ENCODE results near the gene ISL2. TPM values are rescaled to one million over a fixed set of nuclear protein-coding genes. Genes with fewer than 3 reads are reported as not detected.
"Not testable (repeated sequence)": the region's sequence is repeated elsewhere in the genome, so short reads cannot be mapped to it uniquely, and the experiment has no call there.

Gene ISL2
- total RNA-seq, 2 experiments from 2014 or later: 0.22 TPM; not detected in 1

DNA sequence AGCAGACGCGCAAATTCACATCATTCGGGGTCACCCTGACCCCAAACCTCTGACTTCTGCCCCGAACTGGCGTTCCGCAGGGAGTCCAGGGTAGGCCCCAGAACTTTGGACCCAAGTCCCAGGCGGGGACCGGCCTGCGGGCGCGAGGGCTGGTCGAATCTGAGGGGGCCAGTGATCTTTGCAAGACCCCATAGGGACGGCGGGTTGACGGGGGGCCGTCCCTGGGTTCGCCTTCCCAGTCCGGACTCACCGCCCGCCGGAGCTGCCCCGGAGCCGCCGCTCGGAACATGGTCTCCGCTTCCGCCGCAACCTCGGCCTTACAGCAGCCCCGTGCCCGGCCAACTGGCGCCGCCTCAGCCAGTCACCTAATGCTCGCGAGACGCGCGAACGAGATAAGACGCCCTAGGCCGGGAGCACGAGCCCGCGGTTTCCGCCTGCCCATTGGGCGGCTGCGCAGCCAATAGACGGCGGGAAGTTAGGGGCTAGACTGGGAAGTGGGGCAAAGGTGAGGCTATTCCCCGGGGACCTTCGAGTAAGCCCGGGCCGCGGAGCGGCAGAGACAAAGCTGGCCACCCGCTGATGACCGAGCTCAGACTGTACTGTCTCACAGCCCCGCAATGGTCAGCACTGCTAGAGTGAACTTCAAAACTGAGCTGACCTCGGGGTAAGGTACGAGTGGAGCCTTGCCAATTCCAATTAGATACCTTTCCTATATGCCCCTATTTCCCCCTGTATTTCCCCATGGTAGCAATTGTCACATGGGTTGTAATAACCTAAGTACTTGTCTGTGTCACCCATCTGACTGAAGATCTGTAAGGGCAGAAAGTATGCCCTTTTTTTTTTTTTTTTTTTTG, 25.2 kb upstream of the ISL2 start, which contains the start of gene ETFA:
Gene ETFA (minus strand): TSS at position 370 of the 854 bp plus-strand sequence. CDS start 81 bp downstream, at position 289.
- H3K4me3 Mint-ChIP-seq: peak within 1 kb of the TSS; percentile 90
- intact Hi-C loops (cut with micrococcal nuclease): no loop called here
- ATAC-seq (peak; percentile 99), DNase-seq (peak; percentile 97)
- H3K36me3 Mint-ChIP-seq (ENCODE audit: low read depth): peaks cover 16% of the 10 kb centered on the region
- H3K27ac Mint-ChIP-seq: peak within 1 kb of the TSS; percentile 85
- peaks cover 31% of the 10 kb centered on the region for H3K4me1 Mint-ChIP-seq (ENCODE audit: low read depth)
- H3K27me3 Mint-ChIP-seq: no peaks in the 10 kb centered on the region
- POLR2A ChIA-PET: interaction anchor here (0.6 to 1.8 kb wide), 5 partner anchors 12 to 29 kb away, joined by 3 to 6 read pairs (median 3); no protein-coding TSS in a partner anchor
- H3K9me3 Mint-ChIP-seq: no peaks in the 10 kb centered on the region
- CTCF ChIA-PET: interaction anchor here (1.0 kb wide), 1 partner anchor 538 kb away, joined by 3 read pairs; no protein-coding TSS in a partner anchor
- TF ChIP-seq CTCF (IDR thresholded peaks at IDR 0.05): no peak

- ChIA-PET CTCF (interaction anchor here (1.2 to 1.4 kb wide), 2 partner anchors 10 to 162 kb away, joined by 3 to 4 read pairs; no protein-coding TSS in a partner anchor), POLR2A (no interaction called here)
- no peak for TF ChIP-seq CTCF (IDR thresholded peaks at IDR 0.05)
- H3K27ac Mint-ChIP-seq: no peak overlapping the region
- DNase-seq (no peak), ATAC-seq (no peak)
- H3K9me3 Mint-ChIP-seq: no peaks in the 10 kb centered on the region
- intact Hi-C loops (cut with micrococcal nuclease): no loop called here
- H3K36me3 Mint-ChIP-seq (ENCODE audit: low read depth): peaks cover 14% of the 10 kb centered on the region
- no peaks in the 10 kb centered on the region for H3K27me3 Mint-ChIP-seq
- peak overlapping the region; percentile 90 for H3K4me3 Mint-ChIP-seq
- peaks cover 27% of the 10 kb centered on the region for H3K4me1 Mint-ChIP-seq (ENCODE audit: low read depth)
Observed at GRCh38 chr15:76312540-76313174, 23.9 kb upstream of the ISL2 start.

GRCh38 chr15:76313175-76313567, 23.4 kb upstream of the ISL2 start:
- intact Hi-C loops (cut with micrococcal nuclease); H3K9me3 Mint-ChIP-seq; POLR2A ChIA-PET; H3K4me3 Mint-ChIP-seq; H3K27ac Mint-ChIP-seq; ATAC-seq; DNase-seq; H3K27me3 Mint-ChIP-seq: not testable (repeated sequence)
- peaks cover 10% of the 10 kb centered on the region for H3K36me3 Mint-ChIP-seq (ENCODE audit: low read depth)
- CTCF ChIA-PET: interaction anchor here (1.2 to 1.4 kb wide), 2 partner anchors 10 to 163 kb away, joined by 3 to 4 read pairs; no protein-coding TSS in a partner anchor
- H3K4me1 Mint-ChIP-seq (ENCODE audit: low read depth): peaks cover 22% of the 10 kb centered on the region

DNA sequence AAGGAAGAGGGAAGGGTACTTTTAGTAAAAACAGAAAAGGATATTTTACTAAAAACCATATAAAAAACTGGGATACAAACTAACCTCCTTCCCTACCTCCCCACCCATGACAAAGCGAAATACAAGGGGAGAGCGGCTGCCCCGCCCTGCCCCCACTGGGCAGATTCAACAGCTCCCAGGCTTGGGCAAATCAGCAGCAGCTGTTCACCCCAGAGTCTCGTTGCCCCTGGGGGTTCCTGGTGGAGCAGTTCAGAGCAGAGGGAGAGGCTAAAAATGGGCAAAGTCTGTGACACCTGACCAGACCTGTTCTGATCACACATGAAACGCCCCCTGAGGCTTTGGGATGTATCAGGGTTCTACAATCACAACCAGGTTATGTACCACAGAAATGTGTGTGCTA, 22.8 kb upstream of the ISL2 start:
- DNase-seq (no peak), ATAC-seq (no peak)
- Mint-ChIP-seq H3K9me3 (no peaks in the 10 kb centered on the region), H3K4me3 (no peak overlapping the region), H3K36me3 (ENCODE audit: low read depth) (peaks cover 5% of the 10 kb centered on the region), H3K4me1 (ENCODE audit: low read depth) (peaks cover 16% of the 10 kb centered on the region), H3K27me3 (no peaks in the 10 kb centered on the region), H3K27ac (no peak overlapping the region)
- no peak for TF ChIP-seq CTCF (IDR thresholded peaks at IDR 0.05)
- intact Hi-C loops (cut with micrococcal nuclease): no loop called here
- POLR2A ChIA-PET: no interaction called here
- CTCF ChIA-PET: interaction anchor here (1.2 to 1.4 kb wide), 2 partner anchors 9 to 163 kb away, joined by 3 to 4 read pairs; no protein-coding TSS in a partner anchor

GRCh38 chr15:76320012-76320411, 16.6 kb upstream of the ISL2 start:
- ATAC-seq (no peak), DNase-seq (no peak)
- intact Hi-C loops (cut with micrococcal nuclease): no loop called here
- POLR2A ChIA-PET: no interaction called here
- Mint-ChIP-seq H3K27ac (no peak overlapping the region), H3K9me3 (no peaks in the 10 kb centered on the region), H3K4me1 (ENCODE audit: low read depth) (no peaks in the 10 kb centered on the region), H3K36me3 (ENCODE audit: low read depth) (no peaks in the 10 kb centered on the region), H3K4me3 (no peak overlapping the region), H3K27me3 (peaks cover 24% of the 10 kb centered on the region)
- CTCF ChIA-PET: no interaction called here
- TF ChIP-seq CTCF (IDR thresholded peaks at IDR 0.05): no peak
